Activated T-cell treated with anti-CD3 and anti-CD28 coated beads, Interleukin-2, amount 50 U/mL, for 1 hour (primary cell): ENCODE results near the gene TIE1.

Experiments used
- DNase-seq: peaks from one replicate; pipeline ENCODE4 v3.0.0-alpha.2; 2020

TIE1 gene

GRCh38 chr1:43293896-43294760 is 6.7 kb upstream of the TIE1 start:
- DNase-seq = no peak

- no peak for DNase-seq
Observed at GRCh38 chr1:43294761-43295160, 6.0 kb upstream of the TIE1 start.

- DNase-seq = no peak
Observed at GRCh38 chr1:43296207-43296606, 4.6 kb upstream of the TIE1 start.

- no peak for DNase-seq
Observed at GRCh38 chr1:43298055-43298454, 2.7 kb upstream of the TIE1 start.

- DNase-seq = no peak
Observed at GRCh38 chr1:43299101-43299500, 1.7 kb upstream of the TIE1 start.

- DNase-seq = no peak
Observed at GRCh38 chr1:43302201-43302600, 1.4 kb downstream of the TIE1 start.

GRCh38 chr1:43302721-43303470 is 2.1 kb downstream of the TIE1 start:
- DNase-seq = no peak

GRCh38 chr1:43303471-43304313 is 2.9 kb downstream of the TIE1 start:
- no peak for DNase-seq

GRCh38 chr1:43304314-43304681 is 3.5 kb downstream of the TIE1 start:
- DNase-seq = no peak

GRCh38 chr1:43304771-43305300 is 4.1 kb downstream of the TIE1 start:
- DNase-seq = no peak

GRCh38 chr1:43305461-43305860 is 4.7 kb downstream of the TIE1 start:
- DNase-seq = no peak

- no peak for DNase-seq
Observed at GRCh38 chr1:43305926-43306687, 5.3 kb downstream of the TIE1 start.

GRCh38 chr1:43306688-43307457 is 6.1 kb downstream of the TIE1 start:
- no peak for DNase-seq

GRCh38 chr1:43307458-43308158 is 6.8 kb downstream of the TIE1 start:
- DNase-seq = no peak

- DNase-seq = no peak
Observed at GRCh38 chr1:43308635-43309404, 8.0 kb downstream of the TIE1 start.

GRCh38 chr1:43309405-43310025 is 8.7 kb downstream of the TIE1 start:
- no peak for DNase-seq

GRCh38 chr1:43311521-43311920 is 10.7 kb downstream of the TIE1 start:
- DNase-seq = no peak

- DNase-seq = no peak
Observed at GRCh38 chr1:43312212-43312623, 11.4 kb downstream of the TIE1 start.
